Common myeloid progenitor, CD34-positive (primary cell): Measurements from ENCODE around the gene MLST8.

Experiments used
- CTCF ChIA-PET: fragments of 350-600 bp; sonication (Branson Sonifier 250); formaldehyde crosslinking; loops from one replicate; lab custom pipeline; 2021; ENCODE audit warnings: antibody characterized with exemption; lab: Charles Lee
- POLR2A ChIA-PET: fragments of 350-600 bp; sonication (Branson Sonifier 250); formaldehyde crosslinking; loops from one replicate; lab custom pipeline; 2021; ENCODE audit warnings: antibody characterized with exemption; lab: Charles Lee
- DNase-seq, 3 donors: peaks; one replicate each; pipeline versions ENCODE4 v3.0.0 to v3.0.0-alpha.2; 2013
- H3K27ac ChIP-seq, 2 experiments: 1 replicate in 1 of 2; 2 replicates in 1 of 2; pipeline ENCODE4 v1.7.0; 2013; ENCODE audit warnings: inconsistent platforms in 2 of 2, low read length in 2 of 2, mild to moderate bottlenecking in 2 of 2, low read depth in 1 of 2, moderate library complexity in 1 of 2; ENCODE audit not compliant: severe bottlenecking in 2 of 2, insufficient read depth in 1 of 2, poor library complexity in 1 of 2
- H3K27me3 ChIP-seq, 5 experiments: replicated peaks in 2 of 5; 1 replicate in 3 of 5; 2 replicates in 2 of 5; pipeline versions ENCODE4 v1.6.1 to v1.7.0; 2013; ENCODE audit warnings: low read length in 4 of 5, mild to moderate bottlenecking in 2 of 5, moderate library complexity in 2 of 5, inconsistent platforms in 1 of 5; ENCODE audit not compliant: insufficient read depth in 5 of 5, control insufficient read depth in 4 of 5
- H3K36me3 ChIP-seq, 4 experiments: 1 replicate in 2 of 4; 2 replicates in 2 of 4; pipeline versions ENCODE4 v1.6.1 to v1.7.0; 2013; ENCODE audit warnings: low read length in 3 of 4, control low read depth in 1 of 4, mild to moderate bottlenecking in 1 of 4; ENCODE audit not compliant: control insufficient read depth in 4 of 4, insufficient read depth in 4 of 4
- H3K4me1 ChIP-seq, 4 experiments: 1 replicate in 3 of 4; 2 replicates in 1 of 4; pipeline versions ENCODE4 v1.6.1 to v1.7.1; 2013; ENCODE audit warnings: low read length in 3 of 4, mild to moderate bottlenecking in 3 of 4, control low read depth in 1 of 4, inconsistent platforms in 1 of 4, moderate library complexity in 1 of 4; ENCODE audit not compliant: control insufficient read depth in 4 of 4, insufficient read depth in 4 of 4; ENCODE audit errors: control extremely low read depth in 1 of 4
- H3K4me3 ChIP-seq, 7 experiments: 1 replicate in 4 of 7; 2 replicates in 3 of 7; pipeline versions ENCODE4 v1.5.1 to v1.7.0; 2013; ENCODE audit warnings: mild to moderate bottlenecking in 7 of 7, low read length in 6 of 7, moderate library complexity in 6 of 7, inconsistent platforms in 2 of 7, low read depth in 2 of 7, control low read depth in 1 of 7; ENCODE audit not compliant: insufficient read depth in 4 of 7, control insufficient read depth in 1 of 7; ENCODE audit errors: extremely low read depth in 1 of 7
- H3K9me3 ChIP-seq, 5 experiments: 1 replicate in 4 of 5; 2 replicates in 1 of 5; pipeline versions ENCODE4 v1.6.1 to v1.7.1; 2013; ENCODE audit warnings: low read length in 4 of 5, mild to moderate bottlenecking in 2 of 5, inconsistent platforms in 1 of 5, low read depth in 1 of 5, moderate library complexity in 1 of 5; ENCODE audit not compliant: control insufficient read depth in 4 of 5, insufficient read depth in 2 of 5; ENCODE audit errors: control extremely low read depth in 1 of 5
- WGBS: methylation state at CpG from one replicate; pipeline ENCODE4 v1.1.5; 2013; ENCODE audit not compliant: insufficient coverage; 5-methylcytosine and 5-hydroxymethylcytosine counted together

Gene MLST8

DNA sequence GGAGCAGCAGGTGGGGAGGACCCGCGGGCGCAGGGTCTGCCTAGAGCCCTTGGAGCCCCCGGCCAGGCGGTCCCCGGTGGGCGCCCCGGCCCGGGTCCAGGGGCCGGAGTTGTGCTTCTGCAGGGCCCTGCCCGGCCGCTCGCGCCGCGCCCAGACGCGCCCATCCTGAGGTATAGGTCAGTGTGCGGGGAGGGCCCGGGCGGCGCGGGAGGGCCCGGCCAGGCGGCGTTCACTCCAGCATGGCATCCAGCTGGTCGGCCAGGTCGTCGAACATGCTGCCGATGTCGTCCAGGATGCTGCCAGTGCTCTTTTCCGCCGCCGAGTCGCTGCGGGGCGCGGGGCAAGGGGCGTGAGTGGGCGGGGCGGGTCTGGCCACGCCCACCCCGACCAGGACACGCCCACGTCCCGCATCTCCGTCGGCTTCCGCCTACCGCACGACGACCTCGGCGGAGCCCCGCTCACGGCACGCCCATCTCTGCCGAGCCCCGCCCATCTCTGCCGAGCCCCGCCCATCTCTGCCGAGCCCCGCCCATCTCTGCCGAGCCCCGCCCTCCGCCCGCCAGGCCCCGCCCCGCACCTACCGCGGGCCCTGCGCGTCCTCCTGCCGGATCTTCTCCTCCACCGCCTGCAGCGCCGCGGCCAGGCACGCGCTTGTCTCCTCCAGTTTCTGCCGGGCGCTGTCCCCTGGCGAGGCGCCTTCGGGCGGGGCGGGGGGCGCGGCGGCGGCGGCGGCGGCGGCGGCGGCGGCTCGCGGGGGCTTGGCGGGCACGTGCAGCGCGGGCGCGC lies 26.7 kb upstream of the MLST8 start:
- Histone ChIP-seq H3K27ac (no peak overlapping the region), H3K36me3 (peaks cover 2 to 46% (median 30%) of the 10 kb centered on the region in 4 experiments), H3K4me3 (no peak overlapping the region), H3K4me1 (no peaks in the 10 kb centered on the region), H3K27me3 (peaks cover 0 to 13% (median 0%) of the 10 kb centered on the region in 5 experiments), H3K9me3 (no peaks in the 10 kb centered on the region)
- ChIA-PET CTCF (interaction anchor here (0.8 to 1.2 kb wide), 2 partner anchors 13 to 16 kb away, joined by 3 read pairs; no protein-coding TSS in a partner anchor), POLR2A (no interaction called here)
- WGBS = 46% methylated on average over 75 of the region's 106 CpGs
- DNase-seq = peak; percentile 29 to 74 (median 62)

DNA sequence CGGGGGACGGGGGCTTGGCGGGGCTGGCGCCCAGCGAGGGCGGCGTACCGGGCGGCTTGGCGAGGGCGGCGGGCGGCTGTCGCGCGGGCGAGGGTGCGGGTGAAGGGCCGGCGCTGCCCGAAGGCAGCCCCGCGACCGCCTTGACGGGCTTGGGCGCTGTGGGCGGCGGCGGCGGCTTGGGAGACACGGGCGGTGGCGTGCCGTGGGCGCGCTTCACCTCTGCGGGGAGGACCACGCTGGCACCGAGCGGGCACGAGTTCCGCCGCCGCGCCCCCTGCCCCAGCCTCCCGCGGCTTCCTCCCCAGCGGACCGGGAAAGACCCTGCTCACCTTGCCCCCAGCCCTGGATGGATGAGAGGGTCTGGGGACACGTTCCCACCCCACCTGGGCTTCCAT lies 26.1 kb upstream of the MLST8 start:
- no peak for DNase-seq
- H3K9me3 ChIP-seq = no peaks in the 10 kb centered on the region
- H3K4me3 ChIP-seq = no peak overlapping the region
- H3K36me3 ChIP-seq = peaks cover 2 to 41% (median 28%) of the 10 kb centered on the region in 4 experiments
- no peaks in the 10 kb centered on the region for H3K4me1 ChIP-seq
- 25% methylated on average over 24 of the region's 50 CpGs for WGBS
- no peak overlapping the region for H3K27ac ChIP-seq
- CTCF ChIA-PET = no interaction called here
- POLR2A ChIA-PET = no interaction called here
- peaks cover 0 to 13% (median 0%) of the 10 kb centered on the region in 5 experiments for H3K27me3 ChIP-seq

DNA sequence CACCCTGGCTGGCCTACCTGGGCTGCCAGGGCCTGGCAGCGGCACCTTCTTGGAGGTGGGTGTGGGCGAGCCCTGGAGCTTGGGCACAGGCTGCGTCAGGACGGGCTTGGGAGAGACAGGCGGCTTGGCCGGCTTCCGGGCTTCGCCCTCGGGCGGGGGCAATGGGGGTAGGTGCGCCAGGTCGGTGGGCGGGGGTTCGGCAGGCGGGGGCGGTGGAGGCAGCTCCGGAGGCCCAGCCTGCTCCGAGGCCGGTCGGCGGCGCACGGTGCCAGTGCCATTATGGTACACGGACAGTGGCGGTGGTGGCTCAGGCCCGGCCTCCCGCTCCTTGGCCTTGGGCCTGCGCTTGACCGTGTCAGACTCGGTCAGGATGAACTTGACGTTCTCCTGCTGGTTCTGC lies 25.7 kb upstream of the MLST8 start:
- Histone ChIP-seq H3K27ac (no peak overlapping the region), H3K9me3 (no peaks in the 10 kb centered on the region), H3K4me3 (no peak overlapping the region), H3K36me3 (peaks cover 0 to 36% (median 24%) of the 10 kb centered on the region in 4 experiments), H3K4me1 (no peaks in the 10 kb centered on the region), H3K27me3 (peaks cover 0 to 13% (median 0%) of the 10 kb centered on the region in 5 experiments)
- CTCF ChIA-PET = no interaction called here
- POLR2A ChIA-PET = no interaction called here
- 98% methylated on average over 31 of the region's 31 CpGs for WGBS
- DNase-seq = no peak

DNA sequence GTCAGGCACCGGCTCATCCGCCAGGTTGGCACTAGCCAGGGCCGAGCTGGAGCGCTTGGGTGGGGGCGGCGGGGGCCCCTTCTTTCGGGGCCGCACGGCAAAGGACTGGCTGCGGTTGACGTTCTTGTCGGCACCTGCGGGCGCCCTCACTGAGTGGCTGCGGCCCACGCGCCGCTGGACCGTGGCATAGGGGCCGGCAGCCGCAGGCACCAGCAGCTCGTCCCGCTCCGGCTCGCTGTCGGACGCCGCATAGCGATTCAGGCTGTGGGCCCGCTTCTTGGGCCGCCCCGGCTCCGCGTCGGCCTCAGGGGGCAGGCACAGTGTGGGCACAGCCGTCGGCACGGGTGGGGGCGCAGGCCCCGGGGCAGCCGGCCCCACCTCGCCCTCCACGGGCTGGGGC lies 24.8 kb upstream of the MLST8 start:
- Histone ChIP-seq H3K27me3 (peaks cover 0 to 13% (median 0%) of the 10 kb centered on the region in 5 experiments), H3K9me3 (no peaks in the 10 kb centered on the region), H3K4me3 (no peak overlapping the region), H3K4me1 (no peaks in the 10 kb centered on the region), H3K27ac (no peak overlapping the region), H3K36me3 (peaks cover 0 to 28% (median 16%) of the 10 kb centered on the region in 4 experiments)
- POLR2A ChIA-PET = no interaction called here
- CTCF ChIA-PET = no interaction called here
- 97% methylated on average over 36 of the region's 43 CpGs for WGBS
- DNase-seq = no peak

DNA sequence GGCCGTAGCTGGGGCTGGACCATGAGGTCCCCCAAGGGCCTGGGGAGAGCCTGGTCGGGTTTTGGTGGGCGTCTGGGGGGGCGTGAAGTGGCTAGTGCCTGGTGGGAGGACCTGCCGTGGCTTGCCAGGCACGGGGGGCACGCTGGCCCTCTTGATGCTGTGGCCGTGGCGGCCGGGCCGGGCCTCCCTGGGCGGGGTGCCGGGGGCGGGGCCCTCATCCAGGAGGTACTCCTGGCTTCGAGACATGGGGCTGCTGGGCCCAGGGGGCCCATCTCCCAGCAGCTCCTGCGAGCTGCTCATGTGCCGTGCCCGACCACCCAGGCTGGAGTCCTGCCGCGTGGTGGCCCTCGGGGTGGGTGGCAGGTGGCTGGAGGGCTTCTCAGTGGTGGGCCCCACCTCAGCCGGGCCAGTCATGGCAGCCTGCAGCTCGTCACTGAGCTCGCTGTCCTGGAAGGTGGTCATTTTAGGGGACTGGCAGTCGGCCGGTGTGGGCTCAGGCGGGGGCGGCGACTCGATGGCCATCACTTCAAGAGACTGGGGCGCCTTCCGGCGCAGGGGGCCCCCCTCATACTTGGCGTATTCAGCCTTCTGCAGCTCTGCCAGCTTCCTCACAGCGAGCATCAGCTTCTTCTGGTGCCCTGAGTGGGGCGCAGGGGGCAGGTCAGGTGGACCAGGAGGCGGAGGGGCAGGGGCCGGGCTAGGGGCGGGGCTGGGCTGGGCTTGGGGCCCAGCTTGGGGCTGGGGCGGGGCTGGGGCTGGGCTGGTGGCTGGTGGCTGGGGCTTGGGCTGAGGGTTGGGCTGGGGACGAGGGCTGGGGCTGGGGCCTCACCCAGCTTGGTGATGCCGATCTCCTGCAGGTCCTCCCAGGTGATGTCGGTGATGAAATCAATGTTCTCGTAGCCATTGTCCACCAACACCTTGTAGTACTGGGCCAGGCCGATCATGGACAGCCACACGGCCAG lies 24.0 kb upstream of the MLST8 start:
- H3K27me3 ChIP-seq = peaks cover 0 to 13% (median 0%) of the 10 kb centered on the region in 5 experiments
- no peak overlapping the region for H3K27ac ChIP-seq
- no peak for DNase-seq
- no peak overlapping the region for H3K4me3 ChIP-seq
- CTCF ChIA-PET = interaction anchor here (0.8 kb wide), 1 partner anchor 70 kb away, joined by 3 read pairs; the partner anchor contains the start of gene ECI1
- POLR2A ChIA-PET = no interaction called here
- H3K9me3 ChIP-seq = no peaks in the 10 kb centered on the region
- WGBS = 91% methylated on average over 31 of the region's 46 CpGs
- H3K4me1 ChIP-seq = no peaks in the 10 kb centered on the region
- peaks cover 0 to 20% (median 10%) of the 10 kb centered on the region in 4 experiments for H3K36me3 ChIP-seq

DNA sequence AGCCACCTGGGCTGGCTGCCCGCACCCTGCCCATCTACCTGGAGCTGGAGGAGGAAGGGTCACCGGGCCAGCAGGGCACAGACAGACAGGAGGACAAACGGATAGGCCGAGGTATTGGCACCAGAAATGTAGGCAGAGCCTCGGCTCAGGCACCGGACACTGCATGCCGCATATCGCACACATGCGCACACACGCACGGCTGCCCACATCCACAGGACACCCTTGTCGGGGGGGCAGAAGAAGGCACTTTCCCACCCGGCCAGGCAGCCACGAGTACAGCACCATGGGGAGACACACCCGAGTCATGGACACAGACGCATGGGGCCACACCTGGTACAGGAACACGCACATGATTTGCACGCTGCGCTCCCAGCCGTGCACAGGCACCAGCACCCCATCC lies 23.3 kb upstream of the MLST8 start:
- Histone ChIP-seq H3K9me3 (no peaks in the 10 kb centered on the region), H3K4me1 (no peaks in the 10 kb centered on the region), H3K36me3 (peaks cover 0 to 13% (median 5%) of the 10 kb centered on the region in 4 experiments), H3K27me3 (peaks cover 0 to 13% (median 0%) of the 10 kb centered on the region in 5 experiments), H3K4me3 (no peak overlapping the region), H3K27ac (no peak overlapping the region)
- ChIA-PET POLR2A (interaction anchor here (1.7 kb wide), 1 partner anchor 27 kb away, joined by 4 read pairs; the partner anchor contains the start of gene TRAF7), CTCF (no interaction called here)
- no peak for DNase-seq
- 98% methylated on average over 20 of the region's 20 CpGs for WGBS
